GM18519 (cell line): ENCODE measurements around the gene MERTK.
"Not testable (repeated sequence)": the region's sequence is repeated elsewhere in the genome, so short reads cannot be mapped to it uniquely, and the experiment has no call there.

Experiments used
- ATAC-seq: cut with Tn5 transposase; IDR thresholded peaks from one replicate; pipeline ENCODE4 v1.9.1; 2021; ENCODE audit warnings: mild to moderate bottlenecking, moderate library complexity; ENCODE audit not compliant: unreplicated experiment, low FRiP score

The MERTK gene

DNA sequence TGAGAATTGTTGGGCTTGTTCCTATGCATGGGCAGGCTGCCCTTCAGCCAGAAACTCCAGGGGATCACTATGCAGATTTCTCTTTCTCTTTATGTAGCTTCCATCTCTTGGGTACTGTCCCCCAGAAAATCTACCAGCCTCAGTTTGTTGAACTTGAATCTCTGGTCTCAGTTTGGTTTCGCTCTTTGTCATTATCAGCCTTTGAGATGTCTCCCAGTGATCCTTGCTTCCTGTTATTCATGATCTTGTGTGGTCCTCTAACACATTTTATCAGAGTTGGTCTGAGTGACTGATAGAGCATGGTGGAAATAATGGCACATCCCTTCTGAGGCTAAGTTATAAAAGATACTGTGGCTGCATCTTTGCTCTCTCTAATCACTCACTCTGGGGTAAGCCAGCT, 164.5 kb downstream of the MERTK start:
- no peak for ATAC-seq

DNA sequence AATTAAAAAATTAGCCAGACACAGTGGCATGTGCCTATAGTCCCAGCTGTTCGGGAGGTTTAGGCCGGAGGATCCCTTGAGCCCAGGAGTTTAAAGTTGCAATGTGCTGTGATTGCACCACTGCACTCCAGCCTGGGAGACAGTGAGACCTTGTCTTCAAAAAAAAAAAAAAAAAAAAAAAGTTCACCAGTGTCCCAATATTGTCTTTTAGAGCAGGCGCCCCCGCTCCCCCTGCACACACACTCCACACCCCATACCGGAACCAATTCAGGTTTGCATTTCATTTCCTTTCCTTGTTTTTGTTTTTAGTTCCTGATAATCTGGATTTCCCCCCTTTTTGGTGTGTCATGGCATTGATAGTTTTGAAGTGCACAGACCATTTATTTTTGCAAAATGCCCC, 167.1 kb downstream of the MERTK start:
- ATAC-seq: no peak

DNA sequence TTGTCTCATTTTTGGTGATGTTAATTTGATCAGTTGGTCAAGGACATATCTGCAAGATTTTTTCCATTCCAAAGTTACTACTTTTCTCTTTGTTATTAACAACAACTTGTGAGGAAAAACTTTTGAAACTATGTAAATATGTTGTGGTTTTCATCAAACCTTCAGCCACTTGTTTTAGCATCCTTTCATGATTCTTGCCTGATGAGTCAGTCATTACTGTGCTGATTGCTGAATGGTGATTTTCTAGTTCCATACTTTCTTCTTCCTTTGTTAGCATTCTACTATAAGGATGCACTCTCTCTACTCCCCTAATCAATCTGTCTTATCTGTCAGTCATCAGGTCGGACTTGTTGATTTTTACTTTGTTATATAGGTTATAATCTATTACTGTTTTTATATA, 167.6 kb downstream of the MERTK start:
- ATAC-seq: no peak

DNA sequence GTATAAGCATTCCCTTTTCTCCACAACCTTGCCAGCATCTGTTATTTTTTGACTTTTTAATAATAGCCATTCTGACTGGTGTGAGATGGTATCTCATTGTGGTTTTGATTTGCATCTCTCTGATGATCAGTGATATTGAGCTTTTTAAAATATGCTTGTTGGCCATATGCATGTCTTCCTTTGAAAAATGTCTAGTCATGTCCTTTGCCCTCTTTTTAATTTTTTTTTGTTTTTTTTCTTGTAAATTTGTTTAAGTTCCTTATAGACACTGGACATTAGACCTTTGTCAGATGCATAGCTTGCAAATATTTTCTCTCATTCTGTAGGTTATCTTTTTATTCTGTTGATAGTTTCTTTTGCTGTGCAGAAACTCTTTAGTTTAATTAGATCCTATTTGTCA, 171.4 kb downstream of the MERTK start:
- not testable (repeated sequence) for ATAC-seq

DNA sequence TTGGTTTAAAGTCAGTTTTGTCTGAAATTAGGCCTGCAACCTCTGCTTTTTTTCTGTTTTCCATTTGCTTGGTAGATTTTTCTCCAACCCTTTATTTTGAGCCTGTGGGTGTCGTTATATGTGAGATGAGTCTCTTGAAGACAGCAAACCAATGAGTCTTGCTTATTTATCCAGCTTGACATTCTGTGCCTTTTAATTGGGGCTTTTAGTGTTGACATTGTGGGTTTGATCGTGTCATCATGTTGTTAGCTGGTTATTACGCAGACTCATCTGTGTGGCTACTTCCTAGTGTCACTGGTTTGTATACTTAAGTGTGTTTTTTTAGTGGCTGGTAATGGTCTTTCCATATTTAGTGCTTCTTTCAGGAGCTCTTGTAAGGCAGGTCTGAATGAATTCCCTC, 175.5 kb downstream of the MERTK start:
- no peak for ATAC-seq

DNA sequence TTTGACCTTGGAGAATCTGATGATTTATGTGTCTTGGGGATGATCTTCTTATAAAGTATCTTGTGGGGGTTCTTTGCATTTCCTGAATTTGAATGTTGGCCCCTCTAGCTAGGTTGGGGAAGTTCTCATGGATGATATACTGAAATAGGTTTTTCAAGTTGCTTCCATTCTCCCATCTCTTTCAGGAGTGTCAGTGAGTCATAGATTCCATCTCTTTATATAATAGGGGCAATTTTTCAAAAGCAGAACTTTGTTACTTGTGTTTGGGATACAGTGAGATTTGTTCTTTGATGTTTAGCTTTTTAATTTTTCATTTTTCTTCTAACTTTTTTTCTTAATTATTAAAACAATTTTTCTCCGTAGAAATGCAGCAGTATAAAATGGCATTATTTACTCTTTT, 176.1 kb downstream of the MERTK start:
- no peak for ATAC-seq

DNA sequence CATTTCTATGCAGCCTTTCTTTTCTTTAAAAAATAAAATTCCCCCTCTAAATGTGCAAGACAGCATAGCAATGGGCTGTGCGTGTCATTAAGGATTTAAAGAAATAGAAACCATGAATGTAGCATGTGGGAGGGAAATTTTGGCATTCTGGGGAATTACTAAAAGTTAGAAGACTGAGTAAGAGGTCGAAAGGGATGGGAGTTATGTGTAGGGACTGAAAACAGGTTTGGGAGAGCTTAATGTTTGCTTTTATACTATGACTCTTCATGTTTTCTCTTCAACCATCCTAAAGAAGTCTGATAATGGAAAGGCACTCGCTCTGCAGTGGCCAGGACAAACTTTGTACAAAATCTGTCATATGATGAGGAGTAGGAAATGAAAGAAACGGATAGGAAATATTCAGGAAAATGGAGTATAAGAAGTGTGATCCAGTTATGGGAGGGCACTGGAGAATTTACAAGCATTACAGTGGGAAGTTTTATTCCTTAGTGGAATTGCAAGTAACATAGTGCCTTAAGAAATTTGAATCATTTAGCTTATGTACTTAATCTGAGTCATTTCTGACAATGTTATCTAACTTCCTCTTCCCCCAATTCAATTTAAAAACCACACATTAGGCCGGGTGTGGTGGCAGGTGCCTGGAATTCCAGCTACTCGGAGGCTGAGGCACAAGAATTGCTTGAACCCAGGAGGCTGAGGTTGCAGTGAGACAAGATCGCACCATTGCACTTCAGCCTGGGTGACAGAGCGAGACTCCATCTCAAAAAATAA, 177.3 kb downstream of the MERTK start:
- ATAC-seq: no peak

DNA sequence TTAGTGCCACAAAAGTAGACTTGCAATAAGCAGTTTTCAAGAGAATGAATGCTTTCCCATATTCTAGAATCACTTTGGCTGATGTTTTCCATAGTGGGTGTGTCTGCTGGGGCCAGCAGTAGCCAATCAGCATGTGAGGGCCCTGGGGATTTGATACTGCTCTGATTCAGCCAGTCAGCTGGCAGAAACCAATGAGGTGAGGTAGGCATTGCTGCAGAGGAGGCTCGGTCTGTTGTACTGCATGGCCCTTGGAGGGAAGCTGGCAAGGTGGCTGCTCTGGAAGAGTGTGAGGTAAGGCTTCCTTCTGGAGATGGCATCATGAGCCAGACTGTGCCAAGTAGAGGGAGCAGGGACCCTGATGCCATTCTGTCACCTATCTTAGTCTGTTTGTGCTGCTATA, 179.4 kb downstream of the MERTK start:
- ATAC-seq: no peak
